ENCODE results near the gene KIF26A. TPM values are rescaled to one million over a fixed set of nuclear protein-coding genes. Genes with fewer than 3 reads are reported as not detected.

KIF26A gene
- total RNA-seq, 1 donor: under 0.01 TPM

DNA sequence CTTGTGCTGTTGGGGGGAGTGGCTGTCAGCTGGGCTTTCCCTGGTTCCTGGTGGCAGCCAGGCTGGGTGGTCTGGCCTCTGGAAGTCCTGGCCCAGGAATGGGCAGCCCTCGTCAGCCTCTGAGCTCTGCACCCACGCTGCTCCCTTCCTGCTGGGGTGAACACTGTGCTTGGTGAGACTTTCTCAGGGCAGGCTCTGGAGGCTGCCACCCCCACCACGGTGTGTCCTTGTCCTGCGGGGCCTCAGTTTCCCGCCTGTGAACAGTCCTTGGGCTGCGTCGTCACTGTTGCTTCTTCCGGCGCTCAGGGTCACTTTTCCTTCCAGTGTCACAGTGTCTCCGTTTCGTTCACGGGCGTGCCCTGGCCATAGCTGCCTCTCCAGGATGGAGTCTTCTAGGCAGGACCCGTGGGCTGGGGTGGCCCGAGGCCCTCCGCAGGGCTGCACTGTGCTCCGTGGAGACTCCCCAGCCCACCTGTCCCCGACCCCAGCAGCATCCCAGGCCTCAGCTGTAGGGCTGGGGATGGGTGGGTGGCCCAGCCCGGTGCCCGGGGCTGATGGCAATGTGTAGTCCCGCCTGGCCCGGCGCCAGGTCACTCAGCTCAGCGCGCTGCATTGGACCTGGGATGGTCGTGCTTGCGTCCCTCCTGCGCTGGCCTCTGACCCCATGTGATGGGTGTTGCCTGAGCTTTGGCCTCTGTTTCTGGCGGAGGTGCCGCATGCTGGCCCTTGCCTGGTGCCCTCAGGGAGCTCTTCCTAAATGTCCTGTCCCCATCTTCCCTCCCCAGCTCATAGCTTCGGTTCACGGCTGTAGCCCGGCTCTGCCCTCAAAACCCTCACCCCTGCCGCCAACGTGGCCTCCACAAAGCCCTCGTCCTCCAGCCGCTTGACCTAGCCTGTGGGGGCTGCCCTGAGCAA is 6.8 kb downstream of the KIF26A start:
- TF ChIP-seq, protein P1, sequence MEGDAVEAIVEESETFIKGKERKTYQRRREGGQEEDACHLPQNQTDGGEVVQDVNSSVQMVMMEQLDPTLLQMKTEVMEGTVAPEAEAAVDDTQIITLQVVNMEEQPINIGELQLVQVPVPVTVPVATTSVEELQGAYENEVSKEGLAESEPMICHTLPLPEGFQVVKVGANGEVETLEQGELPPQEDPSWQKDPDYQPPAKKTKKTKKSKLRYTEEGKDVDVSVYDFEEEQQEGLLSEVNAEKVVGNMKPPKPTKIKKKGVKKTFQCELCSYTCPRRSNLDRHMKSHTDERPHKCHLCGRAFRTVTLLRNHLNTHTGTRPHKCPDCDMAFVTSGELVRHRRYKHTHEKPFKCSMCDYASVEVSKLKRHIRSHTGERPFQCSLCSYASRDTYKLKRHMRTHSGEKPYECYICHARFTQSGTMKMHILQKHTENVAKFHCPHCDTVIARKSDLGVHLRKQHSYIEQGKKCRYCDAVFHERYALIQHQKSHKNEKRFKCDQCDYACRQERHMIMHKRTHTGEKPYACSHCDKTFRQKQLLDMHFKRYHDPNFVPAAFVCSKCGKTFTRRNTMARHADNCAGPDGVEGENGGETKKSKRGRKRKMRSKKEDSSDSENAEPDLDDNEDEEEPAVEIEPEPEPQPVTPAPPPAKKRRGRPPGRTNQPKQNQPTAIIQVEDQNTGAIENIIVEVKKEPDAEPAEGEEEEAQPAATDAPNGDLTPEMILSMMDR (IDR thresholded peaks at IDR 0.05; ENCODE audit: insufficient read depth, low read length): no peak
- no peak for DNase-seq (ENCODE audit: low read depth)
- H3K4me3 ChIP-seq (ENCODE audit: low read depth, low read length): no peak overlapping the region

DNA sequence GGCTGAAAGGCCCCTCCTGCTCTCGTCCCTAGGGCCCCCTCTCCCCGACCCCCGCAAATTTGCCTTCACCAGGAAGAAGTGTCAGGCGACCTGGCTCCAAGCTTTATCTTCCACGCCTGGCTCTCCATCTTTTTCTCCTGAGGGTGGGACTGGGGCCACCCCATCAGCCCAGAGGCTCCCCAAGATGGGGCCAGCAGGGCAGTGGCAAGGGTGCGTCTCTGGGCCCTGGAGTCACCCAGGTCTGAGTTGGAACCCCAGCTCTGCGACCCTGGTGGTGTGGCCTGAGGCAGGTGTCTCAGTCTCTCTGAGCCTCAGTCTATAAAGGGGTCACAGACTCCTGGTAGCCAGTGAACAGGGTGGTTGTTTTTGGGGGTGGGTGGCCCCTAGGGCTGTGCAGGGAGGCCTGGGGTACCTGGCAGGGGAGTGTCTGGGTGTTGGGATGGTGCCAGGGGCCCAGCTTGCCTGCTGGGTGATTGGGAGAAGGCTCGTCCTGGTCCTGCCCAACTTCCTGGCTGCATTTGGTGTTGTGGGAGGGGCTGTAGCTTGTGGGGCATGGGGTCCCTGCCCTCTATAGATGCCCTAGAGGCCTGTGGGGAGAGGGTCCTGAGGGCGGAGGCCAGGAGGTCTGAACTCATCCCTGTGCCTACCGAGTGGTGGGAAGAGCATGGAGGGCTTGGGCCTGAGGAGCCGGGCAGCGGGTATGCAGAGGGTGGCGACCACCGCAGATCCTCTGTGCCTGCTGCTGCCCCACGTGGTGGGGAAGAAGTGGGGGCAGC is 7.6 kb downstream of the KIF26A start:
- H3K4me3 ChIP-seq (ENCODE audit: low read depth, low read length): no peak overlapping the region
- no peak for DNase-seq (ENCODE audit: low read depth)
- TF ChIP-seq, protein P1 (IDR thresholded peaks at IDR 0.05; ENCODE audit: insufficient read depth, low read length): no peak

DNA sequence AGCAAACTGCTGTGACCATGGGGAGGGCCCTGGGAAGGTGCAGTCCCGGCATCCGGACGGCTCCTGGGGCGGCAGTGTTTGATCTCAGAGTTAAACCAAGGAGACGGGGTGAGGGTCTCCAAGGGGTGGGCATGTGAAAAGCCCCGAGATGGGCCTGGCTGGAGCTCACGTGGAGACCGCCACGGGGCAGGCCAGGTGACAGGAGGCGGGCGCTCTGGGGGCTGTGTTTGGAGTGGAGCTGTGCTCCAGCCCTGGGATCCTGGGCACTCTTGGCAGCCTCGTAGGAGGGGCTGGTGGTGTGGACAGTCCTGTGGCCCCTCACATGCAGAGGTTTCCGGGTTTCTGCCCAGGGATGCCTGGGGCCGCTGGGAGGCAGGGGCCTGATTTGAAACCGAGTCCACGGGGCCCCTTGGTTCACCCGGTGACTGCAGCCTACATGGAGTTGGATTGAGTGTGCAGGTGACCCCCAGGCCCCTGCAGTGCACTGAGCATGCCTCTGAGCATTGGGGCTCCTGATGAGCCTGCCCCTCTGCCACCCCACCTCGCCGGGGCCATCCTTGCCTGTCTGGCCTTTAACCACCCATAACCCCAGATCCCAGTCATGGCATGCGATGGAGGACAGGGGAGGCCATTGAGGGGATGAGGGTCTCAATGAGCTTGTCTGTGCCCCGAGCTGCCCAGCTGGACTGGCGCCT is 8.4 kb downstream of the KIF26A start:
- no peak overlapping the region for H3K4me3 ChIP-seq (ENCODE audit: low read depth, low read length)
- no peak for DNase-seq (ENCODE audit: low read depth)
- TF ChIP-seq, protein P1 (IDR thresholded peaks at IDR 0.05; ENCODE audit: insufficient read depth, low read length): no peak

DNA sequence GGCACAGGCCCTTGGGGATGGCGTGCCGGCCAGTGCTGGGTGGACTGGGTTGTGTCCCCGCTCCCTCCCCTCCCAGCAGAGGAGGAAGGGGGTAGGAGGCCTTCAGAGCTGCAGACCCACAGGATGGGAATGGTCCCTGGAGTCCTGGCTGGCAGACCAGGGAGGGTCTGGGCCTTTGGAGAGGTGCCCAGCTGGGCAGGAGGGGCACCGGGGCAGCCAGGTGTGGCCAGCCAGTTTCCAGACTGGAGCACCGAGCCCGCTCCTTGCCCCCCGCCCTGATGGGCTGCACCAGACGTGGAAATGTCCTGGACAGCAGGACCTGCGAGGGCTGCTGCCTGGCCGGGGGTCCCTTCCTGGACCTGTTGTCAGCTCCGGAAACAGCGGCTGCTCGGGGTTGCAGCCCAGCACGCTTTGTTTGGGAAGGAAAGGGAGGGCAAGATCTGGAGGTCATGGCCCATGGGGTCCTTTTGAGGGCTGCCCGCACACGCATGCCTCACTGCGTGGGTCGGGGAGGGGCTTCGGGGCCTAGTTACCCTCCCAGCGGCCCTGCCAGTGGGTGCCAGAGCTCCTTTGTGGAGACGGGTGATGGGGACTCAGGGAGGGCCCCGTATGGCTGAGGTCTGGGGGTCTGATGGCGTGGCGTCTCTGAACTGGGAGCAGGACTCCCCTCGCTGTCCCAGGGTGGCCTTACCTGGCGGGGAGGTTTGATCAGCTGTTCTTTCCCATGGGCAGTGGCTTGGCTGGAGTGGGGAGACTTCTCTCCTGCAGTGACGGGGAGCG is 9.1 kb downstream of the KIF26A start:
- TF ChIP-seq, protein P1 (IDR thresholded peaks at IDR 0.05; ENCODE audit: insufficient read depth, low read length): no peak
- no peak for DNase-seq (ENCODE audit: low read depth)
- H3K4me3 ChIP-seq (ENCODE audit: low read depth, low read length): no peak overlapping the region

DNA sequence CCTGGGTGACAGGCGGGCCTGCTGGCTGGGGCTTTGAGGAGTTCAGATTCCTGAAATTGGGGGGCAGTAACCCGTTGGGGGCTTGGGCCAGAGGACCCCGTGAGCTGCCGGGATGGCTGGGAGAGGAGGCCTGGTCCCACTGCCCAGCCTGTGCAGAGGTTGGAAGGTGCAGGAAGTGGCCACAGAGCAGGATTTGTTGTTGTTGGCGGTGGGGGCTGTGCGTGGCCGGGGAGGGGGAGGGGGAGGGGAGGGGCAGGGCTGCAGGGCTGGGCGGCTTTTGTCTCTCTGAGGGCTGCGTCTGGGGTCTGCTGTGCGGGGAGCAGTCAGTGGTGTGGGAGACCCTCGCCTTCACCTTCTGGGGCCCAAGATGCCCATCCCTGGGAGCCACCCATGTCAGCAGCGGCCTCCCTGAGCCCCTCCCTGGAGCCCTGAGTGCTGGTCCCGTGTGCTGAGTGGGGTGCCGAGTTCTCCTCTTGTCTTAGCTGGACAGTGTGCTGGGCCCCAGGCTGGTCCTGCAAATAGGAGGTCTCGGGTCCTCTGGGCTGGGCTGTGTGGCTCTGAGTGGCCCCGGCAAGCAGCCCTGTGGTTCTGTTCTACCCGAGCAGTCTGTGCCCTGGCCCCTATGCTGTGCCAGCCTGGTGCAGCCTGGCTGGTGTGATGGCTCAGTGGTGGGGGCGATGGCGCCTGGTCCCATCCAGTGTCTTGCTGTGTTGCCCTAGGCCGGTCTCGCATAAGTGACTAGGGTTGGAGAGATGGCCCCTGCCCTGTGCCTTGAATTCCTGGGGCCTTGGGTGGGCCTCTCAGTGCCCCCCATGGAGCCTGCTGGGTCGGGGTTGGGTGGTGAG is 10.3 kb downstream of the KIF26A start:
- TF ChIP-seq, protein P1 (IDR thresholded peaks at IDR 0.05; ENCODE audit: insufficient read depth, low read length): no peak
- no peak for DNase-seq (ENCODE audit: low read depth)
- H3K4me3 ChIP-seq (ENCODE audit: low read depth, low read length): no peak overlapping the region
